CD4-positive, alpha-beta T cell treated with Interleukin-21 for 1 hour (primary cell): Measurements from ENCODE around the gene SNX3.

Experiments used
- DNase-seq: peaks from one replicate; pipeline ENCODE4 v3.0.0-alpha.2; 2020

SNX3 gene

GRCh38 chr6:108168501-108169463 is 92.1 kb downstream of the SNX3 start:
- no peak for DNase-seq

- no peak for DNase-seq
Observed at GRCh38 chr6:108168090-108168463, 92.8 kb downstream of the SNX3 start.

DNA sequence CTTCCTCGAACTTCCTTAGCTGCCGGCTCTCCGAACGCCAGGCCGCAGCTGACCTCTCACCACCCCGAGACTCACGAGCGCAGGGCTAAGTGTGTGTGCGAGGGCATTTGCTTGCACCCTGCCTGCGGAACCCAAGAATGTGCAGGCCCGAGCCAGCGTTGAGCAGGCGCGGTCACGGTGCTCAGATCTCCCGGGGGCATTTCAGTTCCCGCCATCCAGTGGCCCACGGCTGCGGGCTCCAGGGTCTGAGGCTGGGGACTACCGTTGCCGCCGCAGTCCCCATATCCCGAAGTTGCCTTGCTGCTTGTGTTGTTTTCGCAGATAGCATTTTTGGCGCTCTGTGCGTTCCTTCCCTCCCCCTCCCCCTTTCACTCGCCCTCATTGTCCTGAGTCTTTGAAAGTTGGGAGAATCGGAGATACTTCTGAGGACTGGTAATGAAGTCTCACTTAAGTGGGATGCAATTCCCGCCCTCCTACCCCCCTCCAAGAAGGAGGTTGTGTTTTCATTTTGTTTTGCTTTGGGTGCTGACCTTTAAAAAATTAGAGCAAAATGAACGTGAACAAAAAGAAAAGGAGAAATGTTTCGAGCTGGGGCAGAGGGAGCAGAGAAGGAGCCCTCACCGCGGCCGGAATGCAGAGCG is 93.3 kb downstream of the SNX3 start:
- DNase-seq = no peak

- DNase-seq = no peak
Observed at GRCh38 chr6:108166664-108167448, 94.0 kb downstream of the SNX3 start.

GRCh38 chr6:108165714-108166663 is 94.9 kb downstream of the SNX3 start, which contains the start of gene NR2E1:
NR2E1 (plus strand) TSS chr6:108166022; CDS start chr6:108166766, 744 bp downstream.
- no peak for DNase-seq

DNA sequence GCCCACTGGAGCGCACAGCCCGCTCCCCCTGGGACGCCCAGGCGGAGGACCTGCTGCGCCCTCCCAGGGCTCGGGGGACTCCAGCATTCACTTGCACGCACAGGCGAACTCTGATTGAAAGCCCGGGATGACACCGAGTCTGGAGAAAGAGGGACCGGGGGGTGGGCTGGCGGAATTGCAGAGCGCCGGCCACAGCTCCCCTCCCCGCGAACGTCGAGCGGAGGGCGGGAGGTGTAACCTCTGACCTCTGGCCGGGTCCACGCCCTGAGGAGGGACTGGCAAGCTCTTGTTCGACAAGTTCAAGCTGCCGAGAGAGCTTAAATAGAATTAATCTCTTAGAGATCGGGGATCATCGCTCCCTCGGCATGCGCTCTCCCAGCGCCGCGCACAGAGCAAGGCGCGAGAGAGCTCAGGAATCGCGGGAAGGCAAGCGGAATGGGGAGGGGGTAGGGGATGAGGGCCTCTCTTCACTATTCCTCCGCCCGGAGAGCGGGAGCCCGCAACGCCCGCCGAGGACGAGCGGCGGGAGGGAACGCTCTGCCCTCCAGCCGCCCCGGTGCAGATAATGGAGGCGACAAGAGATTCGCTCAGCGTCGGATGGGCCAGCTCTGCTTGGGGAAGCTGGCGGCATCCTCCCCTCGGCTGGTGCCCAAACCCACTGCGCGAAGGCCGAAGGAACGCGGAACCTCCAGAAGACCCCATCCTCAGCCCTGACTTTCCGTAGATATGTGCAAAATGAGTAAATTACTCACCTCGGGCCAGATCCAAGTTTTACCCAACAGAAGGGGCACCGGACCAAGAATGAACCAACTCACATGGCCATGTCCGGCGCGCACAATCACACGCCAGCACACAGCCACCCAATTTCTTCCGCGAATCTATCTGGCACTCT is 95.8 kb downstream of the SNX3 start:
- DNase-seq = no peak

DNA sequence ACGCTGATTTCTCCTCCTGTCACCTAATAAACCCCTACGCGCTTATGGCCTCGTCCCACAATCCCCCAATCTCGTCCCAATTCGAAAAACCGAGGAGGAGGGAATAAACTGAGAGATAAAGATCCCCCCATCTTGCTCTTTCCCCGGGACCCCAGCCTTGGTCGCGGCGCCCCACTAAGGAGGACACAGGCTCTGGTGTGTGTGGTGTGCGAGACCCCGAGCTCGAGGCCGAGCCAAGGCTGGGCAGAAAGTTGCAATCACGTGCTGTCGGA is 96.4 kb downstream of the SNX3 start:
- DNase-seq = no peak

- DNase-seq = no peak
Observed at GRCh38 chr6:108163644-108164542, 96.9 kb downstream of the SNX3 start.

GRCh38 chr6:108163267-108163643 is 97.6 kb downstream of the SNX3 start:
- DNase-seq = no peak

DNA sequence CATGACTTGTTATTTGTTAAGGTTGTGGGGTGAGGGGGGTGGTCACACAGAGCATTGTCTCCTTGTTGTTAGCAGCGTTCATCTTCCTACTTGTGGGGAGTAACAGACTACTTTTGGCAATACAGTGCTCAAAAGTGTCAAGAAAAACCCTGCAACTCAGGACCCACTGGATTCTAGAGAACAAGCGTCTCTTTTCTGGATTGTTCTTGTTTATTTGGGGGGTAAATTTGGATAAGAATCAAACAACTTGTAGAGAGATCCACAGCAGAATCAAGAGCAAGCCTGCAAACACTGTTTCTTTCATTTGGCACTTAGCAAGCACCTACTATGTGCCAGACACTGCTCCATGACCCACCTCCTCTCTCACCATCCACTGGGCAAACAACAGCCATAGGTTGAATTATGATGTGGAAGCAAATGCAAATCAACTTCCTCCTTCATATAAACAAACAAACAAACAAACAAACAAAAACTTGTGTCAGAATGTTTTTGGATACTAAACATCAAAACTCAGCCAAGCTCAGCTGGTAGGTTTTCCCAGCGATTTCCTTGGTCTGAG is 99.0 kb downstream of the SNX3 start:
- no peak for DNase-seq
